OCI-LY3 (cell line): ENCODE measurements around the gene HDHD3.

Source experiments
- H2AFZ ChIP-seq: fragments of 200-600, 300-600 bp; shearing (Covaris generic); 2 replicates; pipeline ENCODE4 v1.6.0; 2014; ENCODE audit warnings: antibody characterized with exemption, low read depth, low read length
- H3K27ac ChIP-seq: fragments of 200-600, 300-600 bp; sonication (generic); 2 replicates; pipeline ENCODE4 v1.5.1; 2014; ENCODE audit warnings: mild to moderate bottlenecking, low read length, moderate library complexity, mixed read lengths
- H3K27me3 ChIP-seq: fragments of 200-600, 300-600 bp; sonication (generic); 2 replicates; pipeline ENCODE4 v1.6.1; 2014; ENCODE audit warnings: low read depth, low read length, mixed read lengths
- H3K36me3 ChIP-seq: fragments of 200-600, 300-600 bp; sonication (generic); replicated peaks from 2 replicates; pipeline ENCODE3; 2014; ENCODE audit warnings: low read depth, low read length, mixed read lengths
- H3K4me1 ChIP-seq: fragments of 300-600, 200-600 bp; sonication (generic); 2 replicates; pipeline ENCODE4 v1.6.1; 2014; ENCODE audit warnings: low read length, mixed read lengths
- H3K4me2 ChIP-seq: fragments of 200-600, 300-600 bp; sonication (generic); 2 replicates; pipeline ENCODE4 v1.6.1; 2014; ENCODE audit warnings: low read length, mixed read lengths
- H3K4me3 ChIP-seq: fragments of 300-600, 200-600 bp; sonication (generic); 2 replicates; pipeline ENCODE4 v1.5.1; 2014; ENCODE audit warnings: antibody characterized with exemption, mild to moderate bottlenecking, low read length, moderate library complexity
- H3K79me2 ChIP-seq: fragments of 300-600, 200-600 bp; shearing (Covaris generic); 2 replicates; pipeline ENCODE4 v1.6.1; 2014; ENCODE audit warnings: mild to moderate bottlenecking, low read length, mixed read lengths
- H3K9ac ChIP-seq: fragments of 300-600, 200-600 bp; shearing (Covaris generic); 2 replicates; pipeline ENCODE4 v1.6.0; 2014; ENCODE audit warnings: mild to moderate bottlenecking, low read length, moderate library complexity
- H3K9me3 ChIP-seq: fragments of 200-600, 300-600 bp; shearing (Covaris generic); 2 replicates; pipeline ENCODE4 v1.6.1; 2014; ENCODE audit warnings: low read length, mixed read lengths; ENCODE audit not compliant: insufficient read depth
- H4K20me1 ChIP-seq: fragments of 200-600, 300-600 bp; sonication (generic); 2 replicates; pipeline ENCODE4 v1.6.1; 2016; ENCODE audit warnings: low read length, mixed read lengths; ENCODE audit not compliant: insufficient read depth
- CTCF ChIP-seq: fragments of 200-600, 300-600 bp; sonication (generic); IDR thresholded peaks from 2 replicates; pipeline ENCODE4 v1.5.1; 2014; ENCODE audit warnings: antibody characterized with exemption, low read length, low read depth
- EZH2phosphoT487 ChIP-seq: fragments of 200-600 bp; shearing (Covaris generic); IDR thresholded peaks from 2 replicates; pipeline ENCODE4 v1.6.1; 2018; ENCODE audit warnings: antibody characterized with exemption, mixed run types, low read depth

Gene HDHD3

GRCh38 chr9:113393281-113393680 is 16.5 kb upstream of the HDHD3 start:
- H3K9ac ChIP-seq = no peak overlapping the region
- no peaks in the 10 kb centered on the region for H3K4me1 ChIP-seq
- H3K27me3 ChIP-seq = no peaks in the 10 kb centered on the region

GRCh38 chr9:113391917-113392316 is 15.1 kb upstream of the HDHD3 start:
- H3K27me3 ChIP-seq = no peaks in the 10 kb centered on the region
- no peak overlapping the region for H3K27ac ChIP-seq
- no peaks in the 10 kb centered on the region for H3K4me1 ChIP-seq
- no peak for TF ChIP-seq CTCF
- TF ChIP-seq EZH2phosphoT487 = no peak
- no peaks in the 10 kb centered on the region for H4K20me1 ChIP-seq
- H3K4me2 ChIP-seq = no peak overlapping the region
- no peaks in the 10 kb centered on the region for H3K79me2 ChIP-seq
- H2AFZ ChIP-seq = no peak overlapping the region
- no peak overlapping the region for H3K9ac ChIP-seq
- H3K4me3 ChIP-seq = no peak overlapping the region
- H3K36me3 ChIP-seq = peaks cover 22% of the 10 kb centered on the region
- H3K9me3 ChIP-seq = no peaks in the 10 kb centered on the region

More at GRCh38 chr9:113393281-113393680, 16.5 kb upstream of the HDHD3 start:
- H3K79me2 ChIP-seq = no peaks in the 10 kb centered on the region
- H2AFZ ChIP-seq = no peak overlapping the region
- no peak overlapping the region for H3K27ac ChIP-seq
- H3K4me2 ChIP-seq = no peak overlapping the region
- TF ChIP-seq EZH2phosphoT487 = no peak
- no peak for TF ChIP-seq CTCF
- H3K36me3 ChIP-seq = peaks cover 9% of the 10 kb centered on the region
- H3K9me3 ChIP-seq = no peaks in the 10 kb centered on the region
- no peak overlapping the region for H3K4me3 ChIP-seq
- H4K20me1 ChIP-seq = no peaks in the 10 kb centered on the region

GRCh38 chr9:113390192-113390960 is 13.6 kb upstream of the HDHD3 start:
- Histone ChIP-seq H3K36me3 (peaks cover 23% of the 10 kb centered on the region), H3K4me3 (no peak overlapping the region), H3K4me1 (no peaks in the 10 kb centered on the region), H3K79me2 (no peaks in the 10 kb centered on the region), H3K4me2 (no peak overlapping the region), H3K27me3 (no peaks in the 10 kb centered on the region), H3K27ac (no peak overlapping the region), H4K20me1 (no peaks in the 10 kb centered on the region), H3K9ac (no peak overlapping the region), H2AFZ (no peak overlapping the region), H3K9me3 (no peaks in the 10 kb centered on the region)
- no peak for TF ChIP-seq CTCF
- no peak for TF ChIP-seq EZH2phosphoT487

- Histone ChIP-seq H3K4me2 (no peak overlapping the region), H3K36me3 (peaks cover 23% of the 10 kb centered on the region), H4K20me1 (no peaks in the 10 kb centered on the region), H3K4me1 (no peaks in the 10 kb centered on the region), H3K79me2 (no peaks in the 10 kb centered on the region), H3K4me3 (no peak overlapping the region), H3K9ac (no peak overlapping the region), H3K27me3 (no peaks in the 10 kb centered on the region), H3K9me3 (no peaks in the 10 kb centered on the region), H3K27ac (no peak overlapping the region), H2AFZ (no peak overlapping the region)
- TF ChIP-seq CTCF (no peak), EZH2phosphoT487 (no peak)
Measured at GRCh38 chr9:113389451-113389850, 12.7 kb upstream of the HDHD3 start.
